Fibroblast of villous mesenchyme (primary cell): Measurements from ENCODE around the gene IRX4. TPM values are rescaled to one million over a fixed set of nuclear protein-coding genes. Genes with fewer than 3 reads are reported as not detected.

Source experiments
- DNase-seq: peaks from one replicate; pipeline ENCODE4 v3.0.0-alpha.2; 2010; ENCODE audit warnings: low read depth
- H3K4me3 ChIP-seq: 2 replicates; pipeline ENCODE4 v1.5.1; 2011; ENCODE audit warnings: low read depth, mild to moderate bottlenecking, low read length
- total RNA-seq: library from RNA; depleted of rRNA; stranded (reverse); fragments of >200 nt; gene quantifications from 2 replicates; pipeline ENCODE4 v1.2.3, GENCODE V29; 2012
- TF ChIP-seq, protein P1 (sequence below): IDR thresholded peaks from 2 replicates; pipeline ENCODE4 v1.5.1; 2012; ENCODE audit warnings: low read depth, mild to moderate bottlenecking, low read length; ENCODE audit not compliant: insufficient read depth

The IRX4 gene
- total RNA-seq, 1 donor, result not detected

DNA sequence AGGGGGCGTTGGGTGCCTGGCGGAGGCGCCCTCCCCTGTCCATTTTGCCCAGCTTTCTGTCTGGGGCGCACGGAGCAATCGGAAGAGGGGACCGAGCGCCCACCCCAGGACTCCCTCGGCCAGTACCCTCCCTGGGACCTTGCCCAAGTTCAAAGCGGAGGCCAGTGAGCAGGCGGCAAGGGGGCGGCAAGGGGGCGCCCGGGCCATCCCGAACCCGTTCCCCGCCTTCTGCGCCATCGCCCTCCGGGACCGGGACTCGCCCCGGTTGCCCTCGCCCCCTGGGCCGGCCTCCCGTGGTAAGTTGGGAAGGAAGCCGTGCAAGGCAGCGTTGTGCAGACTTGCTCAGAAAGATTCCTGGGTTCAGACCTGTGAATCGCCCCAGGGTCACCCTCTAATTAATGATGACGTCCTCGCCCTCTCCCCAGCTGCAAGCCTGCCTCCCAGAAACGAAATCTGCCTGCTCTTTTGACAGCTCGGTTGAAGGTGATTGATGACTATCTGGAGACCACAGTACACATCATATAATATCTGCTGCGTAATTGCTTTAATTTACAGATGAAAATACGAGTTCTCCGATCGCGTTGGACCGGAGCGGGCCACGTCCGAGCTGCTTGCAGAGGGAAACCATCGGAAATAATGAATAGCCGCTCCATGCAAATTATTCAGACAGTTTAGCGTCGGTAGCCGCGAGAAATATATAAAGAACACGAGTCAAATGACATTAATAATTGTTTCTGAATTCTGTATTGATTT, 1.4 kb upstream of the IRX4 start:
- DNase-seq, result no peak
- TF ChIP-seq, protein P1, sequence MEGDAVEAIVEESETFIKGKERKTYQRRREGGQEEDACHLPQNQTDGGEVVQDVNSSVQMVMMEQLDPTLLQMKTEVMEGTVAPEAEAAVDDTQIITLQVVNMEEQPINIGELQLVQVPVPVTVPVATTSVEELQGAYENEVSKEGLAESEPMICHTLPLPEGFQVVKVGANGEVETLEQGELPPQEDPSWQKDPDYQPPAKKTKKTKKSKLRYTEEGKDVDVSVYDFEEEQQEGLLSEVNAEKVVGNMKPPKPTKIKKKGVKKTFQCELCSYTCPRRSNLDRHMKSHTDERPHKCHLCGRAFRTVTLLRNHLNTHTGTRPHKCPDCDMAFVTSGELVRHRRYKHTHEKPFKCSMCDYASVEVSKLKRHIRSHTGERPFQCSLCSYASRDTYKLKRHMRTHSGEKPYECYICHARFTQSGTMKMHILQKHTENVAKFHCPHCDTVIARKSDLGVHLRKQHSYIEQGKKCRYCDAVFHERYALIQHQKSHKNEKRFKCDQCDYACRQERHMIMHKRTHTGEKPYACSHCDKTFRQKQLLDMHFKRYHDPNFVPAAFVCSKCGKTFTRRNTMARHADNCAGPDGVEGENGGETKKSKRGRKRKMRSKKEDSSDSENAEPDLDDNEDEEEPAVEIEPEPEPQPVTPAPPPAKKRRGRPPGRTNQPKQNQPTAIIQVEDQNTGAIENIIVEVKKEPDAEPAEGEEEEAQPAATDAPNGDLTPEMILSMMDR, result no peak
- no peak overlapping the region for H3K4me3 ChIP-seq

DNA sequence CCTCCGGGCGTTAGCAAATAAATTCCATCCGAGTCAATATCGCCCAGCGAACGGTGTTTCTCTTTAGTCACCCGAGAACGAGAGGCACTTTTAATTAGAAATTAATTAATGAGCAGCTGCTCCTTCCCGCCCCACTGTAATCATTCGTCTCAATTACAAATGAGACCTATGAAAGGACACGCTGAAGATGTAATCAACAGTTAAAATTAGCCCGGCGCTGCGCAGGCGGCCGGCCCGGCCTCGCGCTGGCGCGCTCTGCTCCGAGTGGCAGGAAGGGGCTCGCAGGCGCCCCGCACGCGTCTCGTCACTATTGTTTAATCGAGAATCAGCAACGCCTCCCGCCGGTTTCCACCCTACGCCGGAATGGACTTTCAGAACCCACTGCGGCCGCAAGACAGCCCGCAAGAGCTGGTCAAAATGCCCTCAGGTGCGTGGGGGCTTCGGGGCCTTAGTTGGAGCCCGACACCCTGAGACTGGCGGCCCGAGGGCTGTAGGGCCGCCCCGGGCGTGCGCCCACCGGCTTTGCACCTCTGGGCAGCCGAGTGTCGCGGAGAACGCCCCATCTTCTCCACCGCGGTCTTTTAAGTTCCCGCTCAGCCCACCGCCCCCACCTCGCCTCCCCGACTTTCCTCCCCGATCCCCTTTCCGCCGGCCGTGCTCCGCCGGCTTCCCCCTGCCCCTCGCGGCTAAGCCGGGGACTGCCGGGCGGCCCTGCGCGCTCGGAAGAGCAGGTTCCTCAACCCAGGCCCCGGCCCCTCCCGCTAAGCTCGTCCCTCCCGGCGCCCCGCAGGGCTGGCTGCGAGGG, 597 bp upstream of the IRX4 start:
- no peak overlapping the region for H3K4me3 ChIP-seq
- DNase-seq, result no peak
- TF ChIP-seq, protein P1, result peak; percentile 5

DNA sequence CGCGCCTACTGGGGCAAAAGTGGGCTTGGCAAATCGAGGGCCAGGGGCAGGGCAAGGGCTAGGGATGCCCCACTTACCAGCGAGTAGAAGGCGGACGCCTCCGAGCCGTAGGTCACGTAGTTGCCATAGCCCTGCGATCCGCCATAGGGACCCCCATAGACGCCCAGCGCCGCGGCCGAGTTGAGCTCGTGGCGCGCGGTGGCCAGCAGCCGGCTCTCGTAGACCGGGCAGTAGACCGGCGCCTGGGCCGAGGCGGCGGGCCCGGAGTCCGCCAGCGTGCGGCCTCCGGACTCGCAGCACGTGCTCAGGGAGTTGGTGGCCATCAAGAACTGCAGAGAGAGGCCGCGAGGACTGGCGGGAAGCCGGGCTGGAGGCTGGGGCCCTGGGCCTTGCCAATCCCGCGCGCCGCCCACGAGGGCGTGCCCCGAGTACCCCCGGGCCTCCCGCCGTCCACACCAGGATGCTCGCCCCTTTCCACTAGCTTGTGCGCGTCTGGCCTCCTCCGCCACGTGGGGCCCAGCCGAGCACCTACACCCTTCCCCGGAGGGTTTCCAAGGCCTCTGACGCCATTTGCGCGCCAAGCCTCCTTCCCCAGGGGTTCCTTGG, 891 bp downstream of the IRX4 start:
- no peak for DNase-seq
- TF ChIP-seq, protein P1, result no peak
- no peak overlapping the region for H3K4me3 ChIP-seq

DNA sequence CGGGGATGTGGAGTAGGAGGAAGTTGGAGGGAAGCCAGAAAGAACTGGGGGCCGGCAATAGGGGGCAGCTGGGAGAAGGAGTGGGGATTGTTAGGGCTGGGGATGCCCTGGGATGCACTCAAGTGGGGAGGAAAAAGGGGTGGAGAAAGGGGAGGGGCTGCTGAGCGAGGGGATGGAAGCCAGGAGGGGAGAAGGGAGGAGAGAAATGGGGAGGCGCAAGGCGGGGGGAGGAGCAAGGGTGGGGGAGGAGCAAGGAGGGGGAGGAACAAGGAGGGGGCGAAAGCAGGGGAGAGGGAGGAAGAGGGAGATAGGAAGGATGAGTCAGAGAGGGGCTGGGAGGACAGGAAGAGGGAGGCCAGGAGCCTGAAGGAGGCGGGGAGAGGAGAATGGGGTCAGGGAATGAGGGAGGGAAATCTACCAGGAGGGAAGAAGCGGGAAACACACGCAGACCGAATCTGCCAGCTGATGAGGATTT, 1.6 kb downstream of the IRX4 start:
- DNase-seq, result no peak
- TF ChIP-seq, protein P1, result no peak

DNA sequence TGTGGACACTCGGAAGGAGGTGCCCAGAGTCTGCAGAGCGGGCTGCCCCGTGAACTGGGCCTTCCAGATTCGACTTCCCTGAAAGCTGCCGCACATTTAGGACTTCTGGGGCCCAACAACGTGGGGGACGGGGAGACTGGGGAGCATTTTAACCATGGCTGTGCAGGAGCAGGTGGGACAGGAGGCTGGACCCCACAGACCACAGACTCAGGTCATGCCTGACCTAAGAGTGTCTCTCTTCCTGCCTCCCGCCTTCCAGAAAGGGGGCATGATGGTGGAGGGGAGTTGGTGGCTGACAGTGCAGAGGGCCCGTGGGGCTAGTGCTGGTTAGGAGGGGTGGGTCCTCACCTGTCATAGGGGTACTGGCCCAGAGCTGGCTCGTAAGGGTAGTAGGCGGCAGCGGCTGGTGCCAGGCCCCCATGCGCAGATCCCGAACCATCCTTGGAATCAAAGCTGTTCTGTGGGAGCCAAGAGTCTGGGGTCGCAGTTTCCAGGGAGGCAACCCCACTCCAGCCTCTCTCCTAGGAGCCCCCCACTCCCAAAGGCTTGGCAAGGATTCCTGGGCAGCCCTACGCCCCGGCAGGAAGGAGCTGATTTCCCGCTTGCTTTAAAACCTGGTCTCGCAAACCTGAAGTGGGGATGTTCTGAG, 2.2 kb downstream of the IRX4 start:
- TF ChIP-seq, protein P1, result no peak
- DNase-seq, result no peak
- H3K4me3 ChIP-seq, result no peak overlapping the region

More for the DNA sequence above, 1.6 kb downstream of the IRX4 start:
- H3K4me3 ChIP-seq, result no peak overlapping the region

DNA sequence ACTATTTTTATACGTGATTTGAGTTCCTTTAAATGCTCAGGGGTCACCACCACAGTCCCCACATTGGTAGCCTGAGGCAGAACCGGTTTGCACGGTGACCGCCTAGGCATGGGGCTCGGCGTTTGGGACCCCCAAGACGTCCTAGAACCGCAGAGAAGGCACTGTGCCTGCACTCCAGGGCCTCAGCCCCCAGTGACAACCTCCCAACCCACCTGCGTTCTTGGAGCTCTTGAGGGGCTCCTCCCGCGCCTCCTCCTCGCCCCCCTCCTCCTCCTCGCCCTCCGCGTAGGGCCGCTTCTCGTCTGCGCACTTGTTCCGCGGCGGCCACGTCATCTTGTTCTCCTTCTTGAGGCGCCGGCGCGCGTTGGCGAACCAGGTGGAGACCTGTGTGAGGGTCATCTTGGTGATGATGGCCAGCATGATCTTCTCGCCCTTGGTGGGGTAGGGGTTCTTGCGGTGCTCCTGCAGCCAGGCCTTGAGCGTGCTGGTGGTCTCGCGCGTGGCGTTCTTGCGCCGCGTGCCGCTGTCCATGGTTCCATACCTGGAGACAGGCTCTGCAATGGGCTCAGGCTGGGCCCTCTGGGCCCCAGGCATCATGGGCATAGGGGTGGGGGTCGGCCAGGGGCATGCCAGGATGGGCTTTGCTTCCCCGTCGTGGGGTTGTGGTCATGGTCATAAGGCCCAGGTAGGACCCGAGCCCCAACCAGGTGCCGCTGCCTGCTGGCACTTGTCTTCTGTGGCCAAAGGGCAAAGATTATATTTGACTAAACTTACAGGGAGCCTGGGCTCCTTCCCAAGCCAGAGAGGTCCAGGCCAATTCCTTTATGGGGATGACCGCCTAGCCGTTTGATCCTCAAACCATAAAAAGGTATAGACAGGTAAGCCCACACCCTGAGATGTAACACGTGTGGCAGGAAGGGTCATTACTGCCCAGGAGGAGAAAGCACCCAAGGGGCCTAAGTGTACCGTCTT, 3.1 kb downstream of the IRX4 start:
- TF ChIP-seq, protein P1, result no peak
- no peak overlapping the region for H3K4me3 ChIP-seq
- DNase-seq, result no peak
